Keratinocyte (primary cell): Measurements from ENCODE around the gene PAX2.

Experiments used
- EZH2 ChIP-seq: IDR thresholded peaks from one replicate; pipeline ENCODE4 v1.6.1; 2012; ENCODE audit warnings: inconsistent platforms, mild to moderate bottlenecking, low read length, moderate library complexity
- TF ChIP-seq, protein P1 (sequence below), 3 experiments: IDR thresholded peaks in 1 of 3; conservative IDR thresholded peaks in 1 of 3; optimal IDR thresholded peaks in 1 of 3; 2 replicates in 2 of 3; 3 replicates in 1 of 3; pipeline versions ENCODE3 to v1.5.1; 2011; ENCODE audit warnings: low read length in 3 of 3, mild to moderate bottlenecking in 3 of 3, moderate library complexity in 2 of 3, control low read depth in 1 of 3, inconsistent platforms in 1 of 3; ENCODE audit not compliant: insufficient read depth in 2 of 3; ENCODE audit errors: extremely low read depth in 1 of 3

DNA sequence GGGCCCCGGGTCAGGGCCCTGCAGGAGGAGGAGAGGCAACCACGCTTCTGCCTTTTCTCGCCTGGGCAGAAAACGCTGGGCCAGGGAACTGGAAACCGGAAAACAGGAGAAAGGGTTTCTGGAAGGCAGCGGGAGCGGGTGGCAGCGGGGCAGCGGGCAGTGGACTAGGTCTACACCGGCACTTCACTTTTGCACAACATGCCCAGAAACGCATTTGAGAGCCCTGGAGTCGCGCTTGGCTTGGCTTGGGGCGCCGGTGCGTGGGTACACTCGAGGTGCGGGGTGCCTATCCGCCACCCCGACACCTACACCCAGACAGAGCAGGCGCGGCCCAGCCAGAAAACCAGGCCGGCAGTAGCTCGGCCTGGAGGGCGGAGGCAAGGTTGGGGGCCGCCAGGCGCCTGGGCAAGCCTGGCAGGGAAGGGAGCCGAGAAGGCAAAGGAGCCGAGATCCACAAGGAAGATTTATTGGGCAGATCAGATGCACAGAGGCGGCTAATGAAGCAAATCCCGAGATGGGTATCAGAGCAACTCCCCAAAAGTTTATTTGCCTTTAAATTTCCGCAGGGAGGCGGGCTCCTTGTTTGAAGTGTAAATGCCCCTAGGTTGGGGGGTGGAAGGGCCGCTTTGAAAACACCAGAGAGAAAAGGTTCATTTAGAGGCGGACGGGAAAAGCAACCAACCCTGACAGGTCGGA is 3.2 kb upstream of the PAX2 start:
- TF ChIP-seq, protein P1, sequence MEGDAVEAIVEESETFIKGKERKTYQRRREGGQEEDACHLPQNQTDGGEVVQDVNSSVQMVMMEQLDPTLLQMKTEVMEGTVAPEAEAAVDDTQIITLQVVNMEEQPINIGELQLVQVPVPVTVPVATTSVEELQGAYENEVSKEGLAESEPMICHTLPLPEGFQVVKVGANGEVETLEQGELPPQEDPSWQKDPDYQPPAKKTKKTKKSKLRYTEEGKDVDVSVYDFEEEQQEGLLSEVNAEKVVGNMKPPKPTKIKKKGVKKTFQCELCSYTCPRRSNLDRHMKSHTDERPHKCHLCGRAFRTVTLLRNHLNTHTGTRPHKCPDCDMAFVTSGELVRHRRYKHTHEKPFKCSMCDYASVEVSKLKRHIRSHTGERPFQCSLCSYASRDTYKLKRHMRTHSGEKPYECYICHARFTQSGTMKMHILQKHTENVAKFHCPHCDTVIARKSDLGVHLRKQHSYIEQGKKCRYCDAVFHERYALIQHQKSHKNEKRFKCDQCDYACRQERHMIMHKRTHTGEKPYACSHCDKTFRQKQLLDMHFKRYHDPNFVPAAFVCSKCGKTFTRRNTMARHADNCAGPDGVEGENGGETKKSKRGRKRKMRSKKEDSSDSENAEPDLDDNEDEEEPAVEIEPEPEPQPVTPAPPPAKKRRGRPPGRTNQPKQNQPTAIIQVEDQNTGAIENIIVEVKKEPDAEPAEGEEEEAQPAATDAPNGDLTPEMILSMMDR (optimal IDR thresholded peaks at IDR 0.05 in 1 of 3, IDR thresholded peaks at IDR 0.05 in 1 of 3, conservative IDR thresholded peaks at IDR 0.05 in 1 of 3; ENCODE audit: extremely low read depth in 1 of 3, insufficient read depth in 2 of 3, low read length in 3 of 3), result no peak
- no peak for TF ChIP-seq EZH2
